Calu3 (cell line): Measurements from ENCODE around the gene C14orf119. TPM values are rescaled to one million over a fixed set of nuclear protein-coding genes. Genes with fewer than 3 reads are reported as not detected.
A peak's percentile ranks its signal among the peaks of the same experiment; 100 is the strongest.

Experiments used
- BruUV-seq: library from RNA; stranded (reverse); fragments of 400-500 nt; replicated peaks from 2 replicates; lab custom pipeline; 2021; lab: Mats Ljungman, UMichigan
- CTCF ChIA-PET: fragments of 300-600 bp; sonication (Branson Sonifier 250); formaldehyde crosslinking; loops from one replicate; lab custom pipeline; 2022; ENCODE audit warnings: antibody characterized with exemption; lab: Charles Lee
- DNase-seq: peaks from one replicate; pipeline ENCODE4 v3.0.0; 2022
- H3K27ac Mint-ChIP-seq: one replicate; pipeline ENCODE4 v1.8.0; 2022; ENCODE audit warnings: mixed read lengths; ENCODE audit not compliant: unreplicated experiment
- H3K27me3 Mint-ChIP-seq: one replicate; pipeline ENCODE4 v1.8.0; 2022; ENCODE audit warnings: mixed read lengths; ENCODE audit not compliant: unreplicated experiment
- H3K36me3 Mint-ChIP-seq: one replicate; pipeline ENCODE4 v1.8.0; 2022; ENCODE audit warnings: mild to moderate bottlenecking, moderate library complexity, mixed read lengths; ENCODE audit not compliant: insufficient read depth, unreplicated experiment
- H3K4me1 Mint-ChIP-seq: one replicate; pipeline ENCODE4 v1.8.0; 2022; ENCODE audit warnings: mild to moderate bottlenecking, low read depth, mixed read lengths; ENCODE audit not compliant: unreplicated experiment
- H3K4me3 Mint-ChIP-seq: one replicate; pipeline ENCODE4 v1.8.0; 2022; ENCODE audit warnings: mild to moderate bottlenecking, low read depth, moderate library complexity, mixed read lengths; ENCODE audit not compliant: unreplicated experiment
- H3K9me3 Mint-ChIP-seq: one replicate; pipeline ENCODE4 v1.8.0; 2022; ENCODE audit warnings: low read depth, mixed read lengths; ENCODE audit not compliant: unreplicated experiment
- intact Hi-C: fragments of 100-400 bp; cut with micrococcal nuclease; formaldehyde crosslinking; loops from one replicate; pipeline ENCODE4 v1.10.0; 2022; ENCODE audit not compliant: unreplicated experiment
- total RNA-seq: library from RNA; stranded (reverse); gene quantifications from 2 replicates; pipeline ENCODE4 v1.2.3, GENCODE V29; 2022
- TF ChIP-seq, protein P1 (sequence below): fragments of 200-600 bp; IDR thresholded peaks from one replicate; pipeline ENCODE4 v1.8.0; 2022; ENCODE audit warnings: antibody characterized with exemption; ENCODE audit not compliant: unreplicated experiment

C14orf119 gene
- total RNA-seq, 1 experiment from 2014 or later: 47.3 TPM

DNA sequence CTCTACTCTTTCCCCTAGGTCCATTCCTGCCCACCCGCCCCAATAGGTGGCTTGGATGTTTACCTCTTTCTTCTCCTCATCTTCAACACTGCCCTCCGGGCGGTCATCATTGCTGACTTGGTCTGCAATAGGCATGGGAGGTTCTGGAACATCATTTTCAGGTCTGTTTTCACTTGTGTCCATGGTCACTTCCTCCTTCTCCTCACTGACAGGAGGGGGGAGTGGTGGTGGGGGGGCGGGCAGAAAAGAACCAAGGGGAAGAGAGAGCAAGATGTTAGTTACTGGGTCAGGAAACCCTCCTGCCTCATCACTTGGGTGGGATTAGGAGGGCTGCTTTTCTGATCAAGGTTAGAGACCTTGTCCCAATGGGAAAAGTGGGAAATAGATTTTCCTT lies 25.9 kb upstream of the C14orf119 start:
- Mint-ChIP-seq H3K4me1 (peaks cover 31% of the 10 kb centered on the region), H3K4me3 (no peak overlapping the region), H3K9me3 (no peaks in the 10 kb centered on the region), H3K27ac (no peak overlapping the region), H3K36me3 (peaks cover 65% of the 10 kb centered on the region), H3K27me3 (no peaks in the 10 kb centered on the region)
- intact Hi-C loops: no loop called here
- CTCF ChIA-PET: interaction anchor here (0.6 to 1.8 kb wide), 19 partner anchors 9 to 232 kb away, joined by 3 to 25 read pairs (median 5); partner anchors contain the start of genes ACIN1, AJUBA, C14orf119 and CDH24
- BruUV-seq: no TSS peak
- DNase-seq: no peak
- TF ChIP-seq, protein P1, sequence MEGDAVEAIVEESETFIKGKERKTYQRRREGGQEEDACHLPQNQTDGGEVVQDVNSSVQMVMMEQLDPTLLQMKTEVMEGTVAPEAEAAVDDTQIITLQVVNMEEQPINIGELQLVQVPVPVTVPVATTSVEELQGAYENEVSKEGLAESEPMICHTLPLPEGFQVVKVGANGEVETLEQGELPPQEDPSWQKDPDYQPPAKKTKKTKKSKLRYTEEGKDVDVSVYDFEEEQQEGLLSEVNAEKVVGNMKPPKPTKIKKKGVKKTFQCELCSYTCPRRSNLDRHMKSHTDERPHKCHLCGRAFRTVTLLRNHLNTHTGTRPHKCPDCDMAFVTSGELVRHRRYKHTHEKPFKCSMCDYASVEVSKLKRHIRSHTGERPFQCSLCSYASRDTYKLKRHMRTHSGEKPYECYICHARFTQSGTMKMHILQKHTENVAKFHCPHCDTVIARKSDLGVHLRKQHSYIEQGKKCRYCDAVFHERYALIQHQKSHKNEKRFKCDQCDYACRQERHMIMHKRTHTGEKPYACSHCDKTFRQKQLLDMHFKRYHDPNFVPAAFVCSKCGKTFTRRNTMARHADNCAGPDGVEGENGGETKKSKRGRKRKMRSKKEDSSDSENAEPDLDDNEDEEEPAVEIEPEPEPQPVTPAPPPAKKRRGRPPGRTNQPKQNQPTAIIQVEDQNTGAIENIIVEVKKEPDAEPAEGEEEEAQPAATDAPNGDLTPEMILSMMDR: no peak

DNA sequence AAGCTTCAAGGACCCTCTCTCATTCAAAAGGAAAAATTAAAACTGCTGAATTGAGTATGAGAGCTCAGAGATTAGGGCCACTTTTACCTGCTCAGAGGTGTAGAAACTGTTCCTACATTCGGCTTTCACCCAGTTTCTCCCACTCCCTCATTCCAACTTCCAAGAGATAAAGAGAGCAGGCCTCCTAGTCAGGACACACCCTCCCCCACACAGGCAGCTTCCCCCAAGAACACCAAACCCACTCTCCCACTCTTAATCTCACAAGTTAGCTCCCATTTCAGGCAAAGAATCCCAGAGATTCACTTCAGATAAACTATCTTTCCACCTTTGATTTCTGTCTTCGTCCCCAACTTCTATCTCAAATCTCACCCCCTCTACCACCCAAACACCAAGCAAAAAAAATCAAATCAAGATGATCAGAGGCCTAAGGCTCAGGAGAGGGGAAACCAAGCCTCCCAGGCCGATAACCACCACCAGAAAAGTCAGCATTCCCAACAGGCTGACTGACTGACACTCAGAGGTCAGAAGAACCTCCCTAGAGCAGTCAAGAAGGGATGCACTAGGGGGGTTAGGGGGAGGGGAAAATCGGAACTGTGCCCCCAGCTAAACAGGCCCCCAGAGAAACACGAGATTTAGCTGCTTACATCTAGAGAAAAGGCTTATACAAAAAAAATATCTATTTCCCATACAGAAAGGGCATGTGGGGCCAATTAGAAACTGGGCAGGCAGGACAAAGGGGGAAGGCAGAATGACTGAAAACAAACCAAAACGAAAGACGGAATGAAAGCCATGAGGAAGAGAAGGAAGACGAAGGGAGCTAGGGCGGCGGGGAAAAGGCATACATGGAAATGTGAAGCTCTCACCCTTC lies 24.8 kb upstream of the C14orf119 start:
- TF ChIP-seq, protein P1: no peak
- Mint-ChIP-seq H3K36me3 (peaks cover 69% of the 10 kb centered on the region), H3K4me3 (peak overlapping the region; percentile 81), H3K27ac (peak overlapping the region; percentile 75), H3K9me3 (no peaks in the 10 kb centered on the region), H3K4me1 (peaks cover 31% of the 10 kb centered on the region), H3K27me3 (no peaks in the 10 kb centered on the region)
- CTCF ChIA-PET: interaction anchor here (1.1 to 2.5 kb wide), 4 partner anchors 8 to 84 kb away, joined by 3 to 16 read pairs (median 8); partner anchors contain the start of genes ACIN1 and C14orf119
- DNase-seq: no peak
- intact Hi-C loops: no loop called here
- no TSS peak for BruUV-seq

DNA sequence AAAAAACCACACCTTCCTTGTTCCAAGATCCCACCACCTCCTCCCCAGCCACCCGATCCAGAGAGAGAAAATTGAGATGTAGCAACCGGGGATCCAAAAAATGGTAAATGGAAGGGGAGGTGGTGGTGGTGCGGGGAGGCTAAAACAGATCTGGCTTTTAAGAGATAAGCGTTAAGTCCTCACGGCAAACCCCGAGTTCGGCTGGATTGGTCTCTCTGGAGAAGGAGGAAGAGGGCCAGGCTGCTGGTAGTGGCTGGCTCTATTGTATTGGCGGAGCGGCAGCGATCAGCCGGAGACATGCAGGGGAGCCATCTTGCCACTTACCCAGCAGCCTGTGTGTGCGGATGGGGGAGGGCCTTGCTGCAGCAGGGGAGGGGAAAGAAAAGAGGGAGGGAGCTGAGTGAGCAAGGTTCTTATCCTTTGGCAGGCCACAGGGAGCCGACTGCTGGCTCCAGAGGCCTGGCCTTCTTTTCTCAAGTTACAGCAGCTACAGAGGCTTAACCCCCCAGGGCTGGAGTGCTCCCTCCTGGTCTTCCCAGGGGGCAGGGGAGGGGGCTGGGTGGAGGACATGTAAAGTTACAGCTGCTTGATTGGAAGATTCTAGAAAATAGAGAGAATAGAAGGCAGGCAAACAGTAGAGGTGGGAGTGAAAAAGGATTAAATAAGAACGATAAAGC lies 23.9 kb upstream of the C14orf119 start:
- Mint-ChIP-seq H3K27ac (peak overlapping the region; percentile 75), H3K9me3 (no peaks in the 10 kb centered on the region), H3K4me1 (peaks cover 31% of the 10 kb centered on the region), H3K27me3 (no peaks in the 10 kb centered on the region), H3K4me3 (peak overlapping the region; percentile 81), H3K36me3 (peaks cover 69% of the 10 kb centered on the region)
- no TSS peak for BruUV-seq
- peak; percentile 80 for DNase-seq
- TF ChIP-seq, protein P1: no peak
- intact Hi-C loops: no loop called here
- CTCF ChIA-PET: interaction anchor here (0.6 to 2.5 kb wide), 5 partner anchors 9 to 250 kb away, joined by 3 to 16 read pairs (median 7); partner anchors contain the start of genes ACIN1, C14orf119 and PABPN1

DNA sequence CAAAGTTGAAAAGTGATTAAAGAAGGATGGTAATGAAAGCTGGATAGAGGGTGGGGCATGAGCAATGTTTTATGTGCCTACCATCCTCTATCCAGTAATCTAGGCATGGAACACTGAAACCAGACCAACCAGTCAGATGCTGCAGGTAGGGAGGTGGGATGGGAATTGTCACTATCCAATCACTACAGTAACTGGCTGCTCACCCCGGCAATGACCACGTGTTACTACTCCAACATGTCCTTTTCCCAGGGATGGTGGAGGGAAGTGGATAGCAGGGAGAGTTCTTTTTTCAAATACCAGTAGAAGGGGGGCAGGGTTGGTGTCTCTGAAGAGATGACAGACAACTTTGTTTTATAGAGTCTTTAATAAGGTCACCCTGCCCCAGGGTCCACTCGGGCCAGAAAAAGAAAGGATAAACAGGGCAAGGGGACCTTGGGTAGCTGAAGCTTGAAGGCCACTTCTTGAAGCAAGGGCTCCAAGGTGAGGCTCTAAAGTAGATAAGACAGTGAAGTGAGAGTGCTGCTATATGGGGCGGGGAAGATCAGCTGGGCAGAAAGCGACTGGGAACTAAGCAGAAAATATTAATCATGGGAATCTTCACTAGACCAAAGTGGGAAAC lies 23.3 kb upstream of the C14orf119 start:
- CTCF ChIA-PET: interaction anchor here (0.6 to 2.5 kb wide), 5 partner anchors 10 to 249 kb away, joined by 3 to 16 read pairs (median 7); partner anchors contain the start of genes ACIN1, C14orf119 and PABPN1
- no TSS peak for BruUV-seq
- intact Hi-C loops: no loop called here
- TF ChIP-seq, protein P1: no peak
- Mint-ChIP-seq H3K36me3 (peaks cover 69% of the 10 kb centered on the region), H3K27ac (peak overlapping the region; percentile 75), H3K4me1 (peaks cover 31% of the 10 kb centered on the region), H3K9me3 (no peaks in the 10 kb centered on the region), H3K4me3 (peak overlapping the region; percentile 81), H3K27me3 (no peaks in the 10 kb centered on the region)
- no peak for DNase-seq
